Peyer's patch (tissue), 4 donors: Measurements from ENCODE around the gene TGDS. TPM values are rescaled to one million over a fixed set of nuclear protein-coding genes. Genes with fewer than 3 reads are reported as not detected.

Source experiments
- DNase-seq, 3 donors: peaks; one replicate each; pipeline ENCODE4 v3.0.0-alpha.2; 2017 to 2019
- H3K27ac ChIP-seq, 4 donors: fragments of 200-600 bp; sonication (generic); one replicate each; pipeline ENCODE4 v1.5.1; 2016 to 2019
- H3K27me3 ChIP-seq, 2 donors: fragments of 200-600 bp; sonication (generic); one replicate each; pipeline ENCODE4 v1.5.1; 2019
- H3K36me3 ChIP-seq, 3 donors: fragments of 200-600 bp; sonication (generic); one replicate each; pipeline ENCODE4 v1.5.1; 2016 to 2019
- H3K4me1 ChIP-seq, 4 donors: fragments of 200-600 bp; sonication (generic); one replicate each; pipeline ENCODE4 v1.5.1; 2016 to 2019
- H3K4me3 ChIP-seq, 4 donors: fragments of 200-600 bp; sonication (generic); 1 replicate in 3 of 4; 2 replicates in 1 of 4; pipeline ENCODE4 v1.5.1; 2016 to 2019; ENCODE audit warnings: mild to moderate bottlenecking in 1 of 4
- H3K9me3 ChIP-seq, 4 donors: fragments of 200-600 bp; sonication (generic); one replicate each; pipeline ENCODE4 v1.5.1; 2016 to 2019; ENCODE audit warnings: mild to moderate bottlenecking in 1 of 4
- CTCF ChIP-seq, 6 experiments: fragments of 450-650 bp in 4 of 6; fragments of 200-600 bp in 2 of 6; sonication (generic) in 1 of 6; IDR thresholded peaks; one replicate each; pipeline ENCODE4 v1.5.1; 2017 to 2019; ENCODE audit warnings: antibody characterized with exemption in 6 of 6, mild to moderate bottlenecking in 3 of 6, moderate library complexity in 1 of 6
- POLR2A ChIP-seq, 2 donors: fragments of 450-650 bp; IDR thresholded peaks; one replicate each; pipeline ENCODE4 v1.5.1; 2017; ENCODE audit warnings: antibody characterized with exemption in 2 of 2, mild to moderate bottlenecking in 2 of 2, moderate library complexity in 2 of 2
- total RNA-seq, 4 donors: library from RNA; depleted of rRNA; stranded (reverse); fragments of >200 nt; gene quantifications; one replicate each; pipeline ENCODE4 v1.1.0, GENCODE V29; 2016

Gene TGDS
- total RNA-seq, 4 donors from 2014 or later = 4.9 to 30.5 (median 11.4) TPM

DNA sequence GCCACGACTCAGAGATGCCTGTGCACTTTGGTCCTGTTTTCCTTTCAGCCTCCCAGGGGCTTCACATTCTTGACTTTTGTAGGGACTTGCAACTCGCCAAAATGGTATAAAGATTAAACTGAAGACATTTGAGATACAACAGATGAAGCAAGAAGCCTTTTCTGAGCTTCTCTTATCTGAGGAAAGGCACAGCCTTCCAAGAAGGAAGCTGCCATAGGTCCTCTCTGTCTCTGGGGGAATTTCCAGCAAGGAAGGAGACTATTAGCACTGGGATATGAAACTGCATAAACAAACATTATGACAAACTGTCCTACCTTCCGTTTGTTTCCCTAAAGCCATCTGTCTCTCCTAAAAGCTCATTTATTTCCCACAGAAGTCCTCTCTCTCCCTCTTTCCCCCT, 39.3 kb downstream of the TGDS start:
- no peaks in the 10 kb centered on the region for H3K9me3 ChIP-seq
- H3K36me3 ChIP-seq = no peaks in the 10 kb centered on the region
- no peaks in the 10 kb centered on the region for H3K4me1 ChIP-seq
- H3K27ac ChIP-seq = no peak overlapping the region
- H3K4me3 ChIP-seq = no peak overlapping the region
- no peaks in the 10 kb centered on the region for H3K27me3 ChIP-seq
- DNase-seq = no peak
- TF ChIP-seq POLR2A (IDR thresholded peaks at IDR 0.05) (no peak), CTCF (IDR thresholded peaks at IDR 0.05) (no peak)

DNA sequence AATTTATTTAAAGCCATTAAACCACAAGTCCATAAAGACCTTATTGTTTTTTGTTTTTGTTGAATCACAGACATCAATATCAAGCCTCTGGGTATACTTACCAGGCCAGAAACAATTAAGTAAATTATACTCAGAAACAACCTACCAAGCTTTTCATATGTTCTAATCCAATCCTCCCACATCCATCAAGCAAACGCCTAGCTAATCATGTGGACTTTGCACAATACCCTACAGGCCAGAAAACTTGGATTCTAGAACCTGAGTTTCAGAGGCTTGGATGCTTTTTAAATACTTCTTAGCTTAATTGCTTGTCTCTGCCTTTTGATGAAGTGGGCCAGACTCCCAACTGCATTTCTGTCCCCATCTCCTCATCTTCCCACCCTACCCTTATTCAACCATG, 39.9 kb downstream of the TGDS start:
- no peak for TF ChIP-seq CTCF (IDR thresholded peaks at IDR 0.05)
- TF ChIP-seq POLR2A (IDR thresholded peaks at IDR 0.05) = no peak
- Histone ChIP-seq H3K27ac (no peak overlapping the region), H3K36me3 (no peaks in the 10 kb centered on the region), H3K9me3 (no peaks in the 10 kb centered on the region), H3K4me1 (no peaks in the 10 kb centered on the region), H3K27me3 (no peaks in the 10 kb centered on the region), H3K4me3 (no peak overlapping the region)
- DNase-seq = no peak

GRCh38 chr13:94553766-94554165, 42.2 kb downstream of the TGDS start:
- no peak for TF ChIP-seq POLR2A (IDR thresholded peaks at IDR 0.05)
- no peak for TF ChIP-seq CTCF (IDR thresholded peaks at IDR 0.05)
- no peaks in the 10 kb centered on the region for H3K4me1 ChIP-seq
- no peak overlapping the region for H3K4me3 ChIP-seq
- no peaks in the 10 kb centered on the region for H3K36me3 ChIP-seq
- no peaks in the 10 kb centered on the region for H3K27me3 ChIP-seq
- no peak overlapping the region for H3K27ac ChIP-seq
- no peaks in the 10 kb centered on the region for H3K9me3 ChIP-seq
- DNase-seq = no peak

GRCh38 chr13:94552095-94552494, 43.9 kb downstream of the TGDS start:
- DNase-seq = no peak
- H3K9me3 ChIP-seq = no peaks in the 10 kb centered on the region
- peaks cover 0 to 5% (median 0%) of the 10 kb centered on the region in 4 donors for H3K4me1 ChIP-seq
- H3K36me3 ChIP-seq = no peaks in the 10 kb centered on the region
- H3K27ac ChIP-seq = no peak overlapping the region
- H3K4me3 ChIP-seq = no peak overlapping the region
- H3K27me3 ChIP-seq = no peaks in the 10 kb centered on the region
- TF ChIP-seq POLR2A (IDR thresholded peaks at IDR 0.05) (no peak), CTCF (IDR thresholded peaks at IDR 0.05) (no peak)

DNA sequence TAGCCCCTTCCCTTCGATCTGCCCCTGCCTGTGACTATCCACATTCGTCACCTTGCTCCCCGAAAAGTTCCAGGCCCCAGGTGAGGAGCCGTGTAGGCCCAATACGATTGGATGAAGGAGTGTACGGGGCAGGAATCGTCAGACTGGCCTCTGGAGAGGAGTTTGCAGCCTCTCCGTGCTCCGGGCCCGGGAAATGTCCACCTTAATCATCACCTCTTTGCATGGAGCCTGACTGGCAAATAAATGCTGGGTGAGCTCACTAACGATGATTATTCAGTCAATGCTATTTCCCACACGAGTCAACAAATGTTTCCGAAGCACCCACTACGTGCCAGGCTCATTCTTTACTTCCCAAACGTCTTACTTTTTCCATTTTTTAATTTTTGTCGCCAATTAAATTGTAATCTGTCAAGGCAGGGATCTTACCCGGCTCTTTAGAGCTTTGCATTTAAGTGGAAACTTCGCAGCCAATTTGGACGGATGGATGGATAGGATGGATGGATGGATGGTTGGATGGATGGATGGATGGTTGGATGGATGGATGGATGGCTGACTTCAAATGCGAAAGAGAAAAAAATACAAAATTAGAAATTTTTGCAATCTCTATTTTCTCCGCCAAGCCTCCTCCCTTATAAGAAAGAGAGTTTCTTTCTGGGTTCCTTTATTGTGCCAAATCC, 45.8 kb downstream of the TGDS start:
- TF ChIP-seq CTCF (IDR thresholded peaks at IDR 0.05) = no peak
- no peak for TF ChIP-seq POLR2A (IDR thresholded peaks at IDR 0.05)
- DNase-seq = no peak
- Histone ChIP-seq H3K27ac (peak overlapping the region; percentile 80 to 88 (median 86)), H3K27me3 (no peaks in the 10 kb centered on the region), H3K9me3 (no peaks in the 10 kb centered on the region), H3K4me1 (peaks cover 0 to 5% (median 0%) of the 10 kb centered on the region in 4 donors), H3K36me3 (no peaks in the 10 kb centered on the region), H3K4me3 (peak overlapping the region; percentile 56 to 71 (median 64))
